Measurements from ENCODE around the gene ARF4.

GRCh38 chr3:57569859-57570450 is 27.2 kb downstream of the ARF4 start:
- TF ChIP-seq CTCF (IDR thresholded peaks at IDR 0.05; ENCODE audit: low read length) (no peak), EZH2phosphoT487 (IDR thresholded peaks at IDR 0.05; ENCODE audit: low read length) (no peak), EZH2 (optimal IDR thresholded peaks at IDR 0.05; ENCODE audit: low read depth, low read length) (no peak)
